RPMI8226 (cell line): Measurements from ENCODE around the gene ZFYVE1.

Experiments
- DNase-seq: peaks from one replicate; pipeline ENCODE4 v3.0.0-alpha.2; 2015

ZFYVE1 gene

DNA sequence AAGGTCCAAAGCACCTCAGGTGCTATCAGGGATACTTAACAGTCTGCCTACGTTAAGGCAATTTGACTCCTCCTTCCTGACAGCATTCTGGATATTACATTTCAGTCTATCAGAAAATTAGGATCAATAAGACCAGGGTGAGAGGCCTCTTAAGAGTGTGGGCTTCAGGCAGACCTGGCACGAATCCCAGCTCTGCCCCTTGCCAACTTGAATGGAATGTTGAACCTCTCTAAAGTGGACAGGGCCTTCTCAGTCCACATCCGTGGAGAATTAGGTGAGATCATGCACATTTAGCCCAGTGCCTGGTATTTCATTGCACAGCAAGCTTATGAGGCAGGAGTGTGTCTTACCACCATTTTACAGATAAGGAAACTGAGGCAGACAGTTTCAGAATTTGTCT lies 74.7 kb downstream of the ZFYVE1 start:
- no peak for DNase-seq

DNA sequence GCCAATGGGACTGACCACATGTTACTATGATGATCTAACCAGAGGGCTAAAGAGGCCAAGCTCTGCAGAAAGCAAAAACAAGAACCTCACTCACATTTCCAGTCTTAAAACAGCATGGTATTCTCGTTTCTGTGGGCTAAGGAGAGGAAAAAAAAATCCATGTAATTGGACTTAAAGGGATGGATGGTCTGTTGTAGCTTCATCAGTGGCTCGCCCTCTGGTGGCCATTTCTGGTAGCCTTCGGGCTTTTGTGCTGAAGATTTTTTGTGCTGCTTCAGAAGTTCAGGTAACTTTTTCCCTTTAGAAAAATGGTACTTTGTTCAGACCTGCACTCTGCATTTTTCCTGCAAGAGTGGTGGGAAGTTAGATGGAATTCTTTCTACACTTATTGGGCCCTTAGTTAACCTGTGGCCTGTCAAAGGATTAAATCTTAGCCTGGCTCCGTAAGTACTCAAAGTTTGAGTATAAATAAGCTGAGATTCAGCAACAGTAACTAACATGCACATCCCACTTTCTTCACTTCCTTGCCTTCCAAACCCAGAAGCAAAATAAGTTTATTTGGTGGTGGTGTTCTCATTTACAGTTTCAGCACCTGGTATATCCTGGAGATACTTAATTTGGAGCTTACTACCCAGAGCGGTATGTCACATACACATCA lies 78.3 kb downstream of the ZFYVE1 start:
- peak; percentile 57 for DNase-seq

DNA sequence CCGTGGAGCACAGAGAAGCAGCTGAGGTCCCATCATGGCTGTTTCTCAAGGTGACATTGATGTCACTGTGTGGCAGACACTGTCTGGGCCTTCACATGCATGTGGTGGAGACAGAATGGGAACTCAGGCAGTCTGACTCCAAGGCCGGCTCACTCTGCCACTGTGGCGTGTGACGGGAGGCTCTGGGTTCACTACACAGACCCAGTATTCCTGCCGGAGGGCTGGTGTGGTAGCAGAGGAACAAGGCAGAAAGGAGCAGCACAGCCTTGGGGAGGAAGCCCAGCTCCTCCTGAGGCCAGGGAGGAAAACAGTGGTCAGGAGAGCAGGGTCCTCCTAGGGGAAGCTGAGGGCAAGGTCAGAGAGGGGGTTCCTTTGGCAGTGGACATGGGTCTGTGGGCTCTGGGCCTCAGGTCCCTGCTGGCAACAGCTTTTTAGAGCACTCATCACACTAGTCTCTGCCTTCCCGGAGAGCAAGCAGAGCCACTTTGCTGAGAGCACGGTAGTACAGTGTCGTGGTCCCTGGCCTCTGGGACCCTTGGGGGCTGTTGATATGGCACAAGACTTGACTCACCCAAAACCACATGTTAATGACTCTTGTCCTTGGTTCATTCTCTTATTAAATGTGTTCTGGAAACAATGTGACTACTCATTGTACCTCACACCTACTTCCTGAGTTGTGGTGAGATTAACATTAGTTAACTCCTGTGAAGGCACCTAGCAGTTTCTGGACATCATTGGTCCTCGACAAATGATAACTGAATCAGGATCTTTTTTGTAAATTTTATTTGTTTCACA lies 79.3 kb downstream of the ZFYVE1 start:
- no peak for DNase-seq

DNA sequence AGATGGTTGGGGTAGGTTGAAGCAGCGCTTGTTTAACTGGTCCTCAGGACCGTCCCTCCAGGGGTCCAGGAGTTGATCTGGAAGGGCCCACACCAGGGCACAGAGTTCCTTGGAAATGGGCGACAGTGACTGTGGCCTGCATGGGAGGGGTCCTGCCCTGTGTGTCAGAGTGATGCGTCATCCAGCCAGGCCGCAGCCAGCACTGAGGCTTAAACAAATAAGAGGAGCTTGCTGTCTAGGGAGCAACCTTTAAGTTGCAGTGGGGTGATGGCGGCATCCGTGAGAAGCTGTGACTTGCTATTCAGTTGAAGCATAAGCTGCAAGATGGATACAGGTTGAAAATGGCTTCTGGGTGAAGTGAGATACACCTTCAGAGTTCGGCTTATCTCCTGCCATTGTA lies 80.4 kb downstream of the ZFYVE1 start:
- no peak for DNase-seq

DNA sequence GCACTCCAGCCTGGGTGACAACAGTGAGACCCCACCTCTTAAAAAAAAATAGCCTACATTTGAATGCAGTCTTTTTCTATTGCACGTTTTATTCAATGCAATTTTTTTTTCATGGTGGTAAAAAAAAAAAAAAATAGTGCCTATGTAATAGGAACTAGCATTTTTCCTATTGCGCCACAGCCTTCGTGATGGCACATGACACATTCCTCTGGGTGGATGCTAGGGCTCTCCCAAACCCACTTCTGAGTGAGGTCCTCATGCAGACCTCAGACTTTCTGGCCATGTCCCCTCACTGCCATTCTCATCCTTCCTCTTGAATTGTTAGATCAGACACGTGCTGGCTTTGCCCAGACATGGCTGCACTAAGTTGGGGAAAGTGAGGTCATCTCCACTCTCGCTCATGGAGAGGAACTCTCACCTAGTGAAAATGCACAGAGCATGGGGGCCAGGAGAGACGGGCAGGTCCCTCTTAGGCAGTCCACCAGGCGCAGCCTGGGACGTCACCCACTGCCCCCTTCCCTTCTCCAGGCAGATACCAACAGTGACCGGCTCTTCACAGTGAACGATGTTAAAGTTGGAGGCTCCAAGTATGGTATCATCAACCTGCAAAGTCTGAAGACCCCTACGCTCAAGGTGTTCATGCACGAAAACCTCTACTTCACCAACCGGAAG lies 81.4 kb downstream of the ZFYVE1 start:
- DNase-seq = no peak

DNA sequence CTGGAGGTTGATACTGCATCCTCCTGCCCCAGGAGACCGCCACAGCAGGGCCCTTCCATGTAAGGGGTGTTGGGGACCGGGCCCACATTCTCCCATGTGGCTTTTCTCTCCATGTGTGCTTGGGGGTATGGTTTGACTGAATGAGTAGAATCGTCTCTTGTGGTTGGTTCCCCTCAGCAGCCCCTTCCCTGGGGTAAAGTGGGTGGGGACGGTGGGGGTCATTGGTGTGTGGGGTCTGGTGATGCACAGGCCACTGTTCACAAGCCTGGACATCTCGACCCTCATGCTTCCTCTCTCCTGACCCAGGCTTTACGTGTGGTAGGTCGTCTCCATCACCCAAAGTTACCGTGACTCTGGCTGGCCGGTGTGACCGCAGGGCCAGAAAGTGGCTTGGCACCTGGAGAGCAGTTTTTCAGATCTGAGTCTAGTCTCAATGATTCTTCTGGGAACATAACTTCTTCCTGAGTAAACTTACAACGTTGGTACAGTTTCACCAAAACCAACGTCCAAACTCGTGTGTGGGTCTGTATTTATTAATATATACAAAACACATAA lies 83.0 kb downstream of the ZFYVE1 start:
- DNase-seq = no peak

DNA sequence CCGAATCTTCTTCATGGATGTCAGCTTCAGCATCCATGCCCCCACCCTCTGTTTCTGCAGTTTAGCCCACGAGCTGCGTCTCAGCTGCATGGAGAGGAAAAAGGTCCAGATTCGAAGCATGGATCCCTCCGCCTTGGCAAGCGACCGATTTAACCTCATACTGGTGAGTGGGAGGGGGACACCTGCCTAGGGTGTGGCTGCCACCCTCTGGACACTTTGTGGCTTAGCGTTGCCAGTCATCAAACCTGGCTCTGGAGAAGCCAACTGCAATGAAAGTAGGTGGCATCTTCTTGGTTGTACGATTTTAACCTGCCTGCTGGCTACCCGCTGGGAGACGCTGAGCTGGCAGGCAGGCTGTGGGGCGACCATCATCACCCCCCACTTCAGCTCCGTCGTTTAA lies 84.0 kb downstream of the ZFYVE1 start:
- no peak for DNase-seq

DNA sequence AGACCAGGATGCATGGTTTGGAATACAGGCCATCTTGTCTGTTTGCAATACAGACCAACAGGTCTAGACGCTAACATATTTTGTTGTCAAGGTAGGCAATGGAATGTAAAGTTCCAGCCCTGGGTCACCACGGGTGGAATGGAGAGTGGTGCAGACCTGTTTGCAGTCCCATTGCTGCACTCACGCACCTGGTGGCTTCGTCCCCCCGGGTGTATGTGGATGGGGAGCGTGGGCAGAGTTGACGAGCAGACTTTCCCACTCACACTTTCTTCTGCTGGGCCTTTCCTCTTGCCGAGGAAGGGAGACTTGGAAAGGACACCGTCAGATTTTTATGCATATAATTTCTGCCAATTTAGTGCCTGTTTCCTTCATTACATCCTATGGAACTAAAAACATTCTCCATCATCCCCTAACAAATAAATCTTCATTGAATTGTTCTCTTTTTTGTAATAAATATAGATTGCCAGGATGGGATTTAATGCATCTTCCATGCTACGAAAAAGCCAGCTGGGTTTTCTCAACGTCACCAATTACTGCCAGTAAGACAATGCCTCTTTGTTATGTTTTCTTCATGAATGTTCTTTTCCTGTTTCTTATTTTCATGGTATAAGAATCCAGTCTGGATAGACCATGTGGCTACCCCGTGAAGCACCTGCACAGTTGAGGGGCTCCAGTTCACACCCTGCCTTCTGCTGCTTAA lies 85.5 kb downstream of the ZFYVE1 start:
- DNase-seq = no peak

DNA sequence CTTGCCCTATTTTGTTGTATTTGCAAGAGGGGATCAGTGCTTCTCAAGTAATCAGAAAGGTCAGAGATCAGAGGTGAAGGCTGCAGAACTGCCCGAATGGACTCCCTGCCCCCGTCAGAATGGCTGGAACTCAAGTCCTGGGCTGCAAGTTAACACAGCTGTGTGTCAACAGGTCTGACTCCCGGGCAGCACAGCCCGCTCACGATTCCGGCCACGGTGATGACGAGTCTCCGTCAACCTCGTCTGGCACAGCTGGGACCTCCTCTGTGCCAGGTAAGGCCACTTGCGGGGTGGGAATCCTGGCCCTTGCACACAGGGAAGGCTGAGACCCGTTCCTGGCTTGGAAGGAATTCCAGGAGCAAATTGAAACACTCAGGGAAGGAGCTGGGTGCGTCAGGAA lies 87.3 kb downstream of the ZFYVE1 start:
- no peak for DNase-seq

DNA sequence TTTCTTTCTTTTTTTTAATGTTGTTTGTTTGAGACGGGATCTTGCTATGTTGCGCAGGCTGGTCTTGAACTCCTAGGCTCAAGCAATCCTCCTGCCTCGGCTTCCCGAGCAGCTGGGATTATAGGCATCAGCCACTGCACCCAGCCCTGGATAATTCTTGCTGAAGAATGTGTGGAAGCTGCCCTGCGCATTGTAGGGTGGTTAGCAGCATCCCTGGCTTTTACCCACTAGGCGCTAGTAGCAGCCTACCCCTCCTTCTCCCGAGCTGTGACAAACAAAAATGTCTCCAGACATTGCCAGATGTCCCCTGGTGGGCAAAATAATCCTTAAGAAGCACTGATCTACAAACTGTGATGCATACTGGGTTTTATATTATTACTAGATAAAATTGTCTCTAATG lies 94.0 kb downstream of the ZFYVE1 start:
- no peak for DNase-seq

DNA sequence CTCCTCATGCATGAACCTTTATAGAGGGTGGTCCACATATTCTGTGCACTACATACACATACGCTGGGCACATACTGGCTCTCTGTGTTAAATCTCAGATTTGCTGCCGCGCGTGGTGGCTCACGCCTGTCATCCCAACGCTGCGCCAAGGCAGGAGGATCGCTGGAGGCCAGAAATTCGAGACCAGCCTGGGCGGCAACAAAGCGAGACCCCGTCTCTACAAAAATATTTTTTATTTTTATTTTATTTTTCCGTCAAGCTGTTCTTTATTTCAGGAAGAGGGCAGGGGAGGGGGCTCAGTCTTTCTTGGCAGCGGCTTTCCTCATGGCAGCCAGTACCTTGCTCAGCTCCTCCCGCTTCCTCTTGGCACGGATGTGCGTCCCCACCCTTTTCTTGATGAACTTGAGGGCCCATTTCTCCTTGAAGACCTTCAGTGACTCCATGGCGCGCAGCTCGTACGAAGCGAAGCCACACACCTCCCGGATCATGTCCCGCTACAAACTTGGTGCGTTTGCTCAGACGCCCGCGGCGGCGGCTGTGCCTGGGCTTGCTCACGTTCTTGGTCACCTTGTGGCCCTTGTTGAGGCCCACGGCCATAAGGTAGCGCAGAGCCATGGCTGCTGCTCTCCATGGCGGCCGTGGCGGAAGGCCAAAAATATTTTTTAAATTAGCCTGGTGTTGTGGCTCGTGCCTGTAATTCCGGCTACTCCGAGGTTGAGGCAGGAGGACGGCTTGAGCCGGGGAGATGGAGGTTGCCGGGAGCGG lies 97.4 kb downstream of the ZFYVE1 start:
- DNase-seq = no peak

DNA sequence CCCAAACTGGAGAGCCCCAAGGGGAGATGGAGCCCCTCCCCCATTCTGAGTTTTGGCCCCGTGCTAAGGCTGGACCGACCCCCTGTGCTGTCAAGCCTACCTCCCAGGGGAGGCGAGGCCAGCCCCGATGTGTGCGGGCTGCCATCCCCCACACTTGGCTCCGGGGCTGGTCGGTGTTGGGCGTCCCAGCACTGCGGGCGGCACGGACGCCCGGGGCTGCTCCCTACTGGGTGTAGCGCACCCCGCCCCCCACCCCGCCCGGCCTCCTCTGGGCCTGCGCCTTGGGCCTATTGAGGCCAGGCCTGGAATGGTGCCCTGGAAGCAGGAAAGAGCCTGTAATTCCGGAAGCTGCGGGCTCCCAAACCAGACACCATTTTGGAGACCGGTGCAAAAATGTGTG lies 98.0 kb downstream of the ZFYVE1 start:
- DNase-seq = no peak

DNA sequence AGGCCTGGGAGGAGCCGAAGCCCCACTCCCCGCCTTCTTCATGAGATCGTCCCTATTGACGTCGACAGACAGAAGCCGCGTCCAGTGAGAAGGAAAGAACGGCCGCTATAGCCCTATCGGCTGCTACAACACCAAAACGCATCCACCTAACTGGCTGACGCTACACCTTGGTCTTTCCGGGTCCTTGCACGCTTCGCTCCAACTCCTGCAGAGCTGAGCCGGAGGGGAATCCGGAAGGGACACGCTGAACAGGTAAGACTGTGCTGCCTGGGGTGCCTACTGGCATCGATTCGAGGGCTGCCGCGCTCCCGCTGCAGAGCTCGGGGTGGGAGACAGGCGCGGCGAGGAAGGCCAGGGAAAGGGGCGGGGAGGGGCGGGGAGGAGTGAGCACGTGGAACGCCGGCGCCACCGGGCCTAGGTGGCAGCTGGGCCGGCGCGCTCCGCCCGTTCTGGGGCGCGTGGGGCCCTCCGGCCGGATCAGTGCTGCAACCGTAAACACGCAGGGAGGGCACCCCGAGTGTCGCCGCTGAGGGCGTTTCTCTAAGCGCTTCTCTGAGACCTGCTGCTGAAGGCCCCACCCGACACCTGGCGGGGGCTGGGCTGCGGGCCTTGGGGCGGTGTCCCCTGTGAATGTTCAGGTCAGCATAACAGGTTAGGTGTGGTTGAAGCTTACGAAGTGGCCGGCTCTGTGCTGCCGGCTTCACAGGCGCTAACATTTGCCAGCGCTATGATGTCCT lies 100.4 kb downstream of the ZFYVE1 start, which contains the start of gene DCAF4:
TSS of gene DCAF4 (plus strand) at position 173 of the 737 bp plus-strand sequence. CDS start 11,515 bp downstream, outside the sequence.
- DNase-seq = peak; percentile 96

DNA sequence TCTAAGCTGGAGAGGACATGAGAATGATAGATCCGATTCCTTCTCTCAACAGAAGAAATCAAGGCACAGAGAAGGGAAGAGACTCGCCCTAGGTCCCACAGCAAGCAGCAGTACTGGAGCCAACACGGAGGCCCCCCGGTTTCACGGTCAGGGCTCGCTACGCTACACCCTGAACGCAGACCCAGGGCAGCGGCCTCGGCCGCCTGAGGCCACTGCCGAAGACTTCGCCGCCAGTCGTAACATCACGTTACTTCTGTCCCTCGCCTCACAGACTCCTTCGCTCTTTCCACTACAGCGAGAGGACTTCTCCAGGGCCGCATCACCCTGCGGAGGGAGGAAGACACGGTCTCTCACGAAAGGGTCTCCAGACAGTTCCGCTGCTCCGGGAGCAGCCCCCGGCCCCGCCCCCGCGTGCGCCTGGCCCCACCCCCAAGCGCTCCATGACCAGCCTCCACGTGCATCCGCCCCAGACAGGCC lies 101.1 kb downstream of the ZFYVE1 start:
- DNase-seq = no peak

DNA sequence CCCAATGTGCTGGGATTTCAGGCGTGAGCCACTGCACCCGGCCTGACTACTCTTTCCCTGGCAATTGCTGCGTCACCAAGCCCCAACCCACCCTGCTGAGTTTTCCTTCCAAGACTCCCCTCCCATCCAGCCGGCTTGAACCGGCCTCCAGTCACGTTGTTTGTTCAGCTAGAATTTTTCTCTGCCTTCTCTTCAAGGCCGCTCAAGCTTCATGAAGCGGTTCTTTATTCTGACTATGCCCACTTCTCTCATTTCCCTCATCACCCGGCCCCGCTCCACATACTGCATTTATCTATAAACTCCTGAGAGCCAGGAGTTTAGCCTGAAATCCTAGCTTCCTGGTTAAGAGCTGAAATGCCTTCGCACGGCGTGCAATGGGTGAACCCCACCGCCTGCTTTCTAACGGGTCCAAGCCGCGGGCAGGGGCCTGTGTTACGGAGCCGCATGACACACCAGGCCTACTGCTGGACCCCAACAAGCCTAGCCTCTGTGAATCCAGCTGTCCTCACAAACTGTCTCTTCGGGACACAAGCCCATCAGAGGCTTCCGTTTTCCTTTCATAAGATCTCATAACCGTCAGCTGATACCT lies 101.6 kb downstream of the ZFYVE1 start:
- DNase-seq = no peak

DNA sequence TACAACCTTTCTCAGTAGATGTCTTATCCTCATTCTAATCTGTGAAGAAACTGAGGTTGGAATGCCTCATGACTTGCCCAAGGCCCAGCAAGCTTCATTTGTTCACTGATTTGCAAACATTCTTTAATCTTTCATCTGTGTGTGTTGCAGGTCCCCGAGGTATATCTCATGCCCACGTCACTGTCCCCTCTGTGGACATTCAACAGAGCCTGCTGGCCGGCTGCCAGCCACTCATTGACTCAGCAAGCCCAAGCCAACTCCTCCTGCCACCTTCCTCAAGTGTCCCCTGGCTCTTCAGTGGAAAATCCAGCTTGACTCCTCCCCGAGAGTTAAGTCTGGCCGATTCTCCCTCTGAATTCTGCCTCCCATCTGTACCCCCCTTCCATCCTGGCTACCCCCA lies 102.6 kb downstream of the ZFYVE1 start:
- no peak for DNase-seq

DNA sequence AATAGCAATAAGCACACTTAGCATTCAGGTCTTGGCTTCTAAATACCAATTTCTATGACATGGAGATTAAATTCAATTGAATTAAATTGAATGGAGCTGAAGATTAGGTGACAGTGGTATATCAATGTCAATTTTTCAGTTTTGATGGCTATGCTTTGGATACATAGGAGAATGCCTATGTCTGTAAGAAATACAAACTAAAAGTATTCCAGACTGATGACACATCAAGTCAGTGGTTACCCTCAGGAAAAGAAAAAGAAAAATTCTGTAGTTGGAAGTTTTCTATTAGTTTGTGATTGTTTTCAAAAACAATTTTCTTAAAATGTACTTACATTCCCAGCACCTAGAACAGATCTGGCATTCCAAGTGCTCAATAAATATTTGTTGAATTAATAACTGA lies 105.5 kb downstream of the ZFYVE1 start:
- DNase-seq = no peak

DNA sequence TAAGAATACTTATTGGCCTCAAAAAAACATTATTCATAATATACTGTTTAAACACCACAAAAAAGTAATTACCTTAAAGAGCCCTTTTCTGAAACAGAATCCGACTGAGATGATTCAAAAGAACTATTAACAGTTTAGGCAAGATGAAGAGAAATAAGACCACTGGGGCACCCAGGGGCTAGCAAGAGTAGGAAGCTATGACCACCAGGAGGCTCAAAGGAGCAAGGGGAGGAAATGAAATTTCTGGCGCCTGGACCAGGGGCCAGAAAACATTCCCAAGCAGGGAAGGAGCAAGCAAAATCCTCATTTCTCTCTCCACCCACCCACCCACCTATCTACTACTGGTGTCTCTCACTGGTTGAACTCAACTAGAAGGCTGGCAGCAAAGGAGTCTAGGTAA lies 106.9 kb downstream of the ZFYVE1 start:
- DNase-seq = no peak
